Right lung (tissue), 5 donors: ENCODE results near the gene IDH3G. TPM values are rescaled to one million over a fixed set of nuclear protein-coding genes. Genes with fewer than 3 reads are reported as not detected.
A peak's percentile ranks its signal among the peaks of the same experiment; 100 is the strongest.

Experiments used
- DNase-seq, 2 donors: peaks; one replicate each; pipeline ENCODE4 v3.0.0-alpha.2; 2013
- polyA plus RNA-seq, 5 donors: library from polyadenylated mRNA; unstranded; fragments of 120-200 nt; gene quantifications; one replicate each; pipeline versions ENCODE4 v1.2.1 to v1.2.3, GENCODE V29; 2013; ENCODE audit warnings: inconsistent platforms in 1 of 5, low replicate concordance in 1 of 5; ENCODE audit not compliant: insufficient read length in 5 of 5, insufficient read depth in 1 of 5

The IDH3G gene
- polyA plus RNA-seq, 5 donors = 48.9 to 75.0 (median 52.7) TPM

DNA sequence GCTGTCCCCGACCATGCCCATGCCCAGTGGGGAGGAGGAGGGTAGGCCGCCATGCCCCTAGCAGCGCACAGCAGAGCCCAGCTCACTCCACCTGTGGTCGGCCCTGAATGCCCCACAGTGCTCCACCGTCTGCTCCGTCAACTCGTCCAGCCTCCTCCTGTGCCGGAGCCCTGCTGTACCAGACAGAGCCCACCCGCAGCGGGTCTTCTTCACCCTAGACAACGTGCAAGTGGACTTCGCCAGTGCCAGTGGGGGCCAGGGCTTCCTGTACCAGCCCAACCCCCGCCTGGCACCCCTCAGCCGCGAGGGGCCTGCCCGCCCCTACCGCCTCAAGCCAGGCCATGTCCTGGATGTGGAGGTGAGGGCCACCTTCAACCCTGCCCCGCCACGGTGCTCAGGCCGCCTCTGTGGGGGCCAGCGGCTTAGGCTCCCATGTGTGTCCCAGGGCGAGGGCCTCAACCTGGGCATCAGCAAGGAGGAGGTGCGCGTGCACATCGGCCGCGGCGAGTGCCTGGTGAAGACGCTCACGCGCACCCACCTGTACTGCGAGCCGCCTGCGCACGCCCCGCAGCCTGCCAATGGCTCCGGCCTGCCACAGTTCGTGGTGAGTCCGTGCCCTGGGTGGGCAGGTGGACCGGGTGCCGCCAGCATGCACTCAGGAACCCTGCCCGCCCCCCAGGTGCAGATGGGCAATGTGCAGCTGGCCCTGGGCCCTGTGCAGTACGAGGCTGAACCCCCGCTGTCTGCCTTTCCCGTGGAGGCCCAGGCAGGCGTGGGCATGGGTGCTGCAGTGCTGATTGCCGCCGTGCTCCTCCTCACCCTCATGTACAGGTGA is 20.2 kb downstream of the IDH3G start:
- no peak for DNase-seq

DNA sequence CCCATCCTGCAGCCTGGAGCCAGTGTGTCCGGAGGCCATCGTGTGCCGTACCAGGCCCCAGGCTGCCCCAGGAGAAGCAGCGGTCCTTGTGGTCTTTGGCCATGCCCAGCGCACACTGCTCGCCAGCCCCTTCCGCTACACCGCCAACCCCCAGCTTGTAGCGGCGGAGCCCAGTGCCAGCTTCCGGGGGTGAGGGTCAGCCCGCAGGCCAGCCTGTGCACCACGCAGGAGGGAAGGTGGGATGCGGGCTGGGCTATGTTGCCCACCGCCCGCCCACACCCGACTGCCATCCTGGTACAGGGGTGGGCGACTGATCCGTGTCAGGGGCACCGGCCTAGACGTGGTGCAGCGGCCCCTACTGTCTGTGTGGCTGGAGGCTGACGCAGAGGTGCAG is 21.0 kb downstream of the IDH3G start:
- no peak for DNase-seq

DNA sequence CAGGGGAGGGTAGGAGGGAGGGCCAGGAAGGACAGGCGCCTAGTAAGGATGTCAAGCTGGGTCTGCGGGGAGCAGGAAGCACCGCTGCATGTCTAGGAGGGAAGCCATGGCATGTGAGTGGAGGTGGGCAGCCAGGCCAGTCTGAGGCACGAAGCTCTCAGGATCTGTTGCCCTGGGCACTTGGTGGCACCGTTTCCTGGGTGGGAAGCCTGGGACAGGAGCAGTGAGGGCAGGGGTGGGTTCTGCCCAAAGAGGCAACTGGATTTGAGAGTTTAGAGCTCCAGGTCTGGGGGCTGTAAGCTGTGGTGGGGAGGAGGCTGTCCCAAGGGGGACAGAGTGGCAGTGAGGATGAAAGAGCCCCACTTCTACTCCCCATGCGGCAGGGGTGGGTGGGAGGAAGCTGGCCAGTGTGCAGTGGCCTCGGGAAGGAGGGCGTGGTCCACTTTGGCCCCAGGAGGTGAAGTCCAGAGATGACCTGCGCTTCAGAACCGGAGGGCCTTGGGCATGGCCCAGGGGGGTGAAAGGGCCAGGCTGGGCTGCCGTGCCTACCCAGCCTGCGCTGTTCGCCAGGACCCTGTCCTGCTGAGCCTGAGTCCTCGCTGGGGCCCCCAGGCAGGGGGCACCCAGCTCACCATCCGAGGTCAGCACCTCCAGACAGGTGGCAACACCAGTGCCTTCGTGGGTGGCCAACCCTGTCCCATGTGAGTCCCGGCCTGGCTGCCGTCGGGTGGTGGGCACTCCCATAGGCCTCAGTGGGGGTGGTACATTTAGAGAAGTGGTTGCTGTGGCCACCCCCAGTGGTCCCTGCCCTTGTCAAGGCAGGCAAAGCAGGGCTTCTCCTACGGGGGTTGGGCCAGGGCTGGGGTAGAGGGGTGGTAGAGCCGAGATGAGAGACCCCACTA is 21.6 kb downstream of the IDH3G start:
- DNase-seq = no peak

DNA sequence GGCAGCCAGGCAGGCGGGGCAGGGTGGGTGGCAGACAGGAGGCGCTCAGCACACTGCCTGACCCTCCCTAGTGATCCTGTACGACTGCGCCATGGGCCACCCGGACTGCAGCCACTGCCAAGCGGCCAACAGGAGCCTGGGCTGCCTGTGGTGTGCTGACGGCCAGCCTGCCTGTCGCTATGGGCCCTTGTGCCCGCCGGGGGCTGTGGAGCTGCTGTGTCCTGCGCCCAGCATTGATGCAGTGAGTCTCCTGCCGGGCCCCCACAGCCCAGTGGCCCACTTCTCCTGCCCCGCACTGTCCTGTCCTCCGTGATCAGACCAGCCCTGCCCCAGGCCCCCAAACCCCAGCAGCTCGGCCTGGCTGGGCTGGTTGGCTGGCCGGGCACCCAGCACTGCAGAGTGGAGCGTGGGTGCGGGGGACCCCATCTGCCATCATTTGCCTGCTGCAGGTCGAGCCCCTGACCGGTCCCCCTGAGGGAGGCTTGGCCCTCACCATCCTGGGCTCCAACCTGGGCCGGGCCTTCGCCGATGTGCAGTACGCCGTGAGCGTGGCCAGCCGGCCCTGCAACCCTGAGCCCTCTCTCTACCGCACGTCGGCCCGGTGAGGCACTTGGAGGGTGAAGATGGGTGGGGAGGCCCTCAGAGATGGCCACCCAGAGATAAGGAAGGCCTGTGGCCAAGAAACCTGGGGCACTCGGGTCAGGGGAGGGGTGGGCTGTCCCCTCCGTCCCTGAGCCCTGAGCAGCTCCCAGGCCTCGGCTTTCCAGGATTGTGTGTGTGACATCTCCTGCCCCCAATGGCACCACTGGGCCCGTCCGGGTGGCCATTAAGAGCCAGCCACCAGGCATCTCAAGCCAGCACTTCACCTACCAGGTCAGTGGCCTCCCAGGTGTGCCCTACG is 22.5 kb downstream of the IDH3G start:
- DNase-seq = no peak

DNA sequence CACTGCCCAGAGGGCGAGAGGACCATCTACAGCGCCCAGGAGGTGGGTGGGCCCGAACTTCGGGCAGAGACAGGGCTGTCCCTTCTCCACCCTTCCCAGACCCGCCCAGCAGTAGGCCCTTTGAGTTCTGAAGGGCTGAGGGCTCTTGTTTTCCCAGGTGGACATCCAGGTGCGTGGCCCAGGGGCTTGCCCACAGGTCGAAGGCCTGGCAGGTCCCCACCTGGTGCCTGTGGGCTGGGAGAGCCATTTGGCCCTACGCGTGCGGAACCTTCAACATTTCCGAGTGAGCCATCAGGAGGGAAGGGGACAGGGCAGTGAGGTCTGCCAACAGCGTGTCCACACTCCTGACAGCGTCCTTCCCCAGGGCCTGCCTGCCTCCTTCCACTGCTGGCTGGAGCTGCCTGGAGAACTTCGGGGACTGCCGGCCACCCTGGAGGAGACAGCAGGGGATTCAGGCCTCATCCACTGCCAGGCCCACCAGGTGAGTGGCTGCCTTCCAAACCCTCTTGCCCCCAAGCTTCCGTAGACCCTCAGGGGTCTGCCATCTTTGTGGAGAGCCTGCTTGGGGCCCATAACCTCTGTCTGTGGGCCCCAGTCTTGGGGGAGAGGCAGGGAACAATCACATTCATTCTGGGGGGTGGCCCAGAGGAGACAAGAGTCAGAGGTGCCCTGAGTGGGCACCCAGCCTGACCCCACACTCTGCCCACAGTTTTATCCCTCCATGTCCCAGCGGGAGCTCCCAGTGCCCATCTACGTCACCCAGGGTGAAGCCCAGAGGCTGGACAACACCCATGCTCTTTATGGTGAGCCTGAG is 23.4 kb downstream of the IDH3G start:
- no peak for DNase-seq

DNA sequence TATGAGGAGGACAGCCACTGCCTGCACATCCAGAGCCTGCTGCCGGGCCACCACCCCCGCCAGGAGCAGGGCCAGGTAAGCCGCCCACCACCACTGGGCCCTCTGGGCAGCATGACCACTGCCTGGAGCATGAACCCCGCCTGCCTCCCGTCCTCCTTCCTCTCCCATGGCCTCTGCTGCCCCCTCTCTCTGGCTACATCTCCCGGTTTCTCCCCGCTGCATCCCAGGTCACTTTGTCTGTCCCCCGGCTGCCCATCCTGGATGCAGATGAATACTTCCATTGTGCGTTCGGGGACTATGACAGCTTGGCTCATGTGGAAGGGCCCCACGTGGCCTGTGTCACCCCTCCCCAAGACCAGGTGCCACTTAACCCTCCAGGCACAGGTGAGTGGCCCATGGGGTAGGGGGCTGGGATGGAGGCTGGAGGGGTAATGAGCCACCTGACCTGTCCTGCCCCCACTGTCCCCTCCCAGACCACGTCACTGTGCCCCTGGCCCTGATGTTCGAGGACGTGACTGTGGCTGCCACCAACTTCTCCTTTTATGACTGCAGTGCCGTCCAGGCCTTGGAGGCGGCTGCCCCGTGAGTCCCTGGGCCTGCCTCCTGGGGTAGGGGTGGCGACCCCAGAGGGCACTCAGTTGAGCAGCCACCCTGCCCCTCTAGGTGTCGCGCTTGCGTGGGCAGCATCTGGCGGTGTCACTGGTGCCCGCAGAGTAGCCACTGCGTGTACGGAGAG is 24.1 kb downstream of the IDH3G start:
- DNase-seq = no peak

DNA sequence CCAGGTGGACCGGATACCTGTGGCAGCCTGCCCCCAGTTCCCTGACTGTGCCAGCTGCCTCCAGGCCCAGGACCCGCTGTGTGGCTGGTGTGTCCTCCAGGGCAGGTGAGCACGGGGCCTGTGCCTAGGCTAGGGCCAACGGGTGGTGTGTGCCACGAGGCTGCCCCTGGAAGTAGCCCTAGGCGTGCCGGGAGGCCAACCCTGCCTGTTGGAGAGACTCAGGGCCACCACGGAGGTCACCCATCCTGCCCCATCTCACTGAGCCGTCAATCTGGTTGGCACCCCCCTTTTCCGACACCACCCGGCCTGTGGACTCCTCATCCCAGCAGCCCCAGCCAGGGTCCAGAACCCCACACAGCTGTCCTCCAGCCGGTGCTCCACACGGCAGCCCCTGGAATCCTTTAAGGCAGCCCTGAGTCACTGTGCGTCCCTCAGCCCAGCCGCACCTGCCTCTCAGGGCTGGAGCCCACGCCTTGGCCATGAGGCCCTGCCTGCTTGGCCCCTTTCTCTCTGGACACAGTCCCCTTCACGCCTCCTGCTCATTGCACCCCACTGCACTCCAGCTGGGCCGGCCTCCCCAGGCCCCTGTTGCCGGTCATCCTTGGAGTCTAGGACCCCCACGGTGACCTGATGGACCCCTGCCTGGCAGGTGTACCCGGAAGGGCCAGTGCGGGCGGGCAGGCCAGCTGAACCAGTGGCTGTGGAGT is 24.9 kb downstream of the IDH3G start:
- DNase-seq = no peak

DNA sequence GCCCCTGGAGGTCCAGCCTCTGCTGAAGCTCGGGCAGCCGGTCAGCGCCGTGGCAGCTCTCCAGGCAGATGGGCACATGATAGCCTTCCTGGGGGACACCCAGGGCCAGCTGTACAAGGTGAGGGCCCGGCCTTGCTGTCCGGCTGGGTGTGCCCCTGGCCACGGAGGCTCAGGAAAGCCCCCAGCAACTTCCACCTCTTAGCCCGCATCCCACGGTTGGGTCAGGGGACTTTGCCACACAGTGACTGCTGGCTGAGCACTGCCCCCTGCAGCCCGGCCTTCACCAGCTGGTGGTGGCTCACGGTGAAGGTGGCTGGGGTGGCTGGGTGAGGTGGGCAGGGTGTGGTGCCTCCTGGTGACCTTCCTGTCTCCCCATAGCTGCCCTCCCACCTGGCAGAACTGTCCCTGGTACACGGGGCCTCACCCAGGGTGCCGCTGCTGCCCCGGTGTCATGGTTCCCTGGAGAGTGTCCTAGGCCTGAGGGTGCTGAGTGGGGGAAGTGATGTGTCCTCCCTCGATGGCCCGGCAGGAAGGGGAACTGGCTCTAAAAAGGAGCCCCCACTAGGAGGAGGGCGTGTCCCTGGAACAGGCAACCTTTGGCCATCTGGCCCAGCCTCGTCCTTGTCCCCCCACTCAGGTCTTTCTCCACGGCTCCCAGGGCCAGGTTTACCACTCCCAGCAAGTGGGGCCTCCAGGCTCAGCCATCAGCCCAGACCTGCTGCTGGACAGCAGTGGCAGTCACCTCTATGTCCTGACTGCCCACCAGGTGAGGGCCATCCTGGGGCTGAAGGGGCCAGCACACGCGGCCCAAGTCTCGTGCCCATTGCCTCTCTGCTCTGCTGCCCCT is 25.6 kb downstream of the IDH3G start:
- no peak for DNase-seq

DNA sequence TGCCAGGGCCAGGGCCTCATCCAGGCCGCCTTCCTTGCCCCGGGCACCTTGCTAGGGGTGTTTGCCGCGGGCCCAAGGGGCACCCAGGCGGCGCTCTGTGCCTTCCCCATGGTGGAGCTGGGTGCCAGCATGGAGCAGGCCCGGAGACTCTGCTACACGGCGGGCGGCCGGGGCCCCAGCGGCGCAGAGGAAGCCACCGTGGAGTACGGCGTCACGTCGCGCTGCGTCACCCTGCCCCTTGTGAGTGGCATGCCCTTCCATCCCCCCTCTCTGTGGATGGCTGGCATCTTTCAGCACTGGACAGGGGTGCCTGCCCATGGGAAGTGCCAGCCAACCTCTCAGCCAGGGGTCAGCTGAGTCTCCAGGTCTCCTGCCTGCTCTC is 26.5 kb downstream of the IDH3G start:
- no peak for DNase-seq

DNA sequence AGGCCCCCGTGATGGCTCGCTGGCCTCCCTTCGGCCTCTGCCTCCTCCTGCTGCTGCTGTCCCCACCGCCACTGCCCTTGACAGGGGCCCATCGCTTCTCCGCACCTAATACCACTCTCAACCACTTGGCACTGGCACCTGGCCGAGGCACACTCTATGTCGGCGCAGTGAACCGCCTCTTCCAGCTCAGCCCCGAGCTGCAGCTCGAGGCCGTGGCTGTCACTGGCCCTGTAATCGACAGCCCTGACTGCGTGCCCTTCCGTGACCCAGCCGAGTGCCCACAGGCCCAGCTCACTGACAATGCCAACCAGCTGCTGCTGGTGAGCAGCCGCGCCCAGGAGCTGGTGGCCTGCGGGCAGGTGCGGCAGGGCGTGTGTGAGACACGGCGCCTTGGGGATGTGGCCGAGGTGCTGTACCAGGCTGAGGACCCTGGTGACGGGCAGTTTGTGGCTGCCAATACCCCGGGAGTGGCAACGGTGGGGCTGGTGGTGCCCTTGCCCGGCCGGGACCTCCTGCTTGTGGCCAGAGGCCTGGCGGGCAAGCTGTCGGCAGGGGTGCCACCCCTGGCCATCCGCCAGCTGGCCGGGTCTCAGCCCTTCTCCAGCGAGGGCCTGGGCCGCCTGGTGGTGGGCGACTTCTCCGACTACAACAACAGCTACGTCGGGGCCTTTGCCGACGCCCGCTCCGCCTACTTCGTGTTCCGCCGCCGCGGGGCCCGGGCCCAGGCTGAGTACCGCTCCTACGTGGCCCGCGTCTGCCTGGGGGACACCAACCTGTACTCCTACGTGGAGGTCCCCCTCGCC is 27.1 kb downstream of the IDH3G start:
- no peak for DNase-seq

DNA sequence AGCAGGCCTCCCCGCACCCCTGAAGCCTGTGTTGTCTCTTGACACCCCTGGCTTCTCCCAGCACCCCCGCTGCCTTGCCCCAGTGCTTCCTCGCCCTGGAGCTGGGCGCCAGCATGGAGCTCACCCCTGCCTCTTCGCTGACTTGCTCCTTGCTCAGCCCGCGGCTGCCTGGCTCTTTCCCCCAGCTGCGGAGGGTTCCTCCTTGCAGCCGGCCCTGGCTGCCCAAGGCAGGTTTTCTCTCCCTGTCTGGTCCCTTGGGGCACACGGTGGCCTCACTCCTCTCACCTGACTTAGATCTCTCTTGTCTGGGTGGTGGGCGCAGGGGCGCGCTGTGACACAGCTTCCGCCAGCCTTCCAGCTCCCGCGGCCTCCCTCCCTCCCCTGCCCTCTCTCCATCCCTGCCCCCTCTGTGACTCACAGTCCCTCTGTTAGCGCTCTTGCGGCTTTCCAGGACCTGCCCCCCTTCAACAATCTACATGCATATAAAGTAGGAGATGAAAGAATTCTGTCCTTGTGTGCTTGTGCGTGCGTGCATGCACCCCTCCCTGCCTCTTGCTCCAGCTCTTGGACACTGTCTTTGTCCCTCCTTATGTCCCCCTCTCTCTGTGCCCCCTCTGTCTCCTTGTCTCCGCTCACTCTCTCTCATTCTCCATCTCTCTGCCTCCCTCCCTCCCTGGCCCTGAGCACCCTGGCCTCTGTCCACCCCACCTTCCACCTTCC is 27.9 kb downstream of the IDH3G start:
- no peak for DNase-seq

DNA sequence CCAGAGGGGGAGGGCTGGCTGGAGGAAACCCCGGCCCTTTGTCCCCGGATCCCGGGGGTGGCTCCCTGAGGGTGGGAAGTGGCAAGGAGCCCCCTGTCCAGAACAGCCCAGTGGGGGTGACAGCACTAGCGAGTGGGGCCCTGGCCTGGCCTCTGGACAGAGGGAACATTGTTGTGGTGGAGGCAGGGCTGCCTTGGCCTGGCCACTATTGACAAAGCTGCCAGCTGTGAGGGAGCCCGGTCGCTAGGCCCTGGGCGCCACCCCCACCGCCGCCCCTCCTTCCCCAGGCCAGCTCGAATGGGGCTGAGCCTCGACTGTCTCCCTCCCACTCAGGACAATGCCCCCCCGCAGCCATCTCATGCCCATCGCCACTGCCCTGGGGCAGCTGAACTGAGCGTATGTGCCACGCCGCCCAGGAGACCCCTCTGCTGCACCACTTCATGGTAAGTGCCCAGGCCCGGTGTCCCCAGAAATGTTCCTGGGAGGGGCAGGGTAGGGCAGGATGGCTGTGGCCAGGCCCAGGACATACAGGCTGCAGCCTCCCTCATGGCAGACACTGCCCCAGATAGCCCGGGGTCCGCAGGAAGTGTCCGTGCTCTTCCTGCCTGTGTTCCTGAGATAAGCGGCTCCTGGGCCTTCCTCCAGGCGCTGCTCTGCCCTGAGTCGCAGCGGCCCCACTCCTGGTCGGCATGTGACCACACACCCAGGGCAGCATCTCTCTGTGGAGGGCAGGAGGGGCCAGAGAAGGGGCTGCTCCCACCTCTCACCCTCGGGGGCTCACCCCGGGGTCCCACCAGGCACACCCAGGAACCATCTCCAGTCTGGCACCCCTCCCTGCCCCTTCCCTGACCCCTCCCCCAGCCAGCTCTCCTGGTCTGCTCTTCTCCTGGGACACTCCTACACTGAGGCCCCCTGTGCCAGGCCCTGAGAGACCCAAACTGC is 28.8 kb downstream of the IDH3G start:
- DNase-seq = no peak

DNA sequence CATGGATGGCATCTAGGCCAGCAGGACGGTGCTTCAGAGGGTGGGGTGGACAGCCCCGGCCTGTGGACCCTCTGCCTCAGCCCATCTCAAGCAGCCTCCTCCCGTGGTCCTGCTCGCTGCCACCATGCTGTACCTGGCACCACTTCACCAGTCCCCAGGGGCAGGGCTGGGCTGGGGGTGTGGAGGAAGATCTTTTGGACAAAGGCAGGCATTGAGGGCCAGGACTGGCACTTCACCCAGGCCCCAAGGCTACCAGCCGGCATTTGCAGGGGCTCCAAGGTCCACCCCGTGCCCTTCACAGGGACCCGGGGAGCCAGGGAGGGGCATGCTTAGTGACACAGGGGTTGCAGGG is 29.4 kb downstream of the IDH3G start:
- no peak for DNase-seq

DNA sequence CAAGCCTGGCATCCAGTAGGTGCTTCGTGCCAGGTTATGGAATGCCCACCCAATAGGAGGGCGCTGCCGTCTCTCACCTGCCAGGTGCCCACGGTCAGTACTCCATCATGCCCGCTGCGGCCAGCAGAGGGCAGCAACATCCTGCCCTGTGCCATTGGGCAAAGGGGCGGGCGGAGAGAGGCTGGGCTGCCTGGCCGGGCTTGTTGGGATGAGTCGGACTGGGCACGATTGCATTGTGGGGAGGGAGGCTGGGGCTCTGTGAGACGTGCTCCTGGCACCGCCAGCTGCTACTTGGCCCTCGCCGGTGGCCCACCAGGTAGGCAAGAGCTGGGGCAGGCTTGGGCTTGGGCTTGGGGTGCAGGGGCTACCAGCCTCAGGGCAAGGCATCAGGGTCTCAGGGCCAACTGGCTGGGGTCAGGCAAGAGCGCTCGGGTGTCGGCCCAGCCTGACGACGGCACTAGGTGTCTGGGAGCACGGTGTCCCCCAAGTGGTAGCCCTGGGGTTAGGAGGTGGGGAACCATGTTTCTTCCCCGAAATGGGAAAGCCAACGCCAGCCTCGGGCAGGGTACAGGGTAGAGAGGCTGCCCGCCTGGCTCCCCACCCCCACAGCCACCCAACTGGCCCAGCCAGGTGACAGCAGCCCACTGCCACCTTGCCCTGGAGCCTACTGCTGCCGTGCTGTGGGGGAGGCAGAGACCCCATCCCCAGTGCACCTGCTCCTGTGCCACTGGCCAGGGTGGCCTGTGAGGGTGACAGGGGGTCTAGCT is 30.0 kb downstream of the IDH3G start, which contains the start of gene PLXNB3:
TSS of gene PLXNB3 (plus strand) at position 261 of the 767 bp plus-strand sequence. CDS start 1,287 bp downstream, outside the sequence.
- DNase-seq = peak in 1 of 2 donors; percentile 41
